H54 (cell line): ENCODE results near the gene EOMES.

Experiments used
- DNase-seq: peaks from one replicate; pipeline ENCODE4 v3.0.0; 2011; ENCODE audit warnings: low spot score, mixed read lengths; ENCODE audit not compliant: insufficient read length
- FAIRE-seq: peaks from 3 replicates; lab custom pipeline; 2011; peaks lifted over from hg19 to GRCh38; lab: Jason Lieb, UNC
- POLR2A ChIP-seq: IDR thresholded peaks from 2 replicates; pipeline ENCODE4 v1.6.1; 2011; ENCODE audit warnings: low read depth, mild to moderate bottlenecking, low read length

The EOMES gene

DNA sequence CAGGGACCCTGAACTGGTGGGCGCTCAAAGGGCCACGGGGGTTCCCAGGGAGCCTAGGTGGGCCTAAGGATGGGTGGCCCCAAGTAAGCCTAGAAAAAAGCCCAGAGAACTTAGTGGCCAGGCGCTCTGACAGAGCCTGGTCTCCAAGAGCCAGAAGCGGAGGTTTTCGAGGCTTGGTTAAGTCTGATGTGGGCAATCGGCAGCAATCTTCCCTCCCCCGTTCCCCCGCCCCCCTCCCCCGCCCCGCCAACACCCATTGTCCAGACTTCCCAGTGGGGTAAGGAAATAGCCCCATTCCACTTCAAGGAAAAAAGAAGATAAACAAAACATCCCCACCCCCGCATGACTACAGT lies 6.7 kb downstream of the EOMES start:
- DNase-seq, result no peak
- no peak for TF ChIP-seq POLR2A
- no peak for FAIRE-seq

DNA sequence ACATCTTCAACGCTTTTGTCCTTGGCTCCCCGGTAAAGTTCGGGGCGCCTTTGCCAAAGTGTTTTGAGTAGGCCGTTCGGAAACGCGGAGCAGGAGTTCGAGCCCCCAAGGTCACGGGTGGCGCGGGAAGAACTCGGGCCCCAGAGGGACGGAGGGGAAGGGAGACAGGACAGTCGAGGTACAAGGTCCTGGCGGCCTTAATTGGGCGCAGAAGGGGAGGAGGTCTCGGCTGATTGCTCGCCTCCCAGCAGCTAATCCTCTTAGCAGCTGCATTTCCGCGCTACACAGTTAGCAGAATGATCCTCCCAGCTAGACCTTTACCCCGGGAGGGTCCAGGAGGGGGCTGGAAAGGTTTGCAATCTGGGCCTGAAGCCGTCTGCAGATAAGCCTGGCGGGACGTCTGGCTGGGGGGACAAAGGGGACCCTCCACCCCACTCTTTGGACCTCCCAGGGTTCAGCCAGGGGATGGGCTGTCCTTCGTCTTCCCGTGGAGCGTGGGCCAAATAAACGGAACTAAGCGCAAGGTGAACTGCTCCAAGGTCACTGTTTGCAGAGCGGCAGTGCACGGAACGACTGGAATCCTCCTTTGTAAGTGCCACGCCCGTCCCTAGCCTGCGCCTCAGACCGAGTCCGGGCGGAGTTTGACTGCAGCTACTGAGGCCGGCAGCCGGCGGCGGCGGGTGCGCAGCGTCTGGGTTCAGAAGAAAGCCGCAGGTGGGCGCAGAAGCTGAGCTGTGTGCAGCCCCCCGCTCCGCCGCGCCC lies 7.2 kb downstream of the EOMES start:
- no peak for FAIRE-seq

DNA sequence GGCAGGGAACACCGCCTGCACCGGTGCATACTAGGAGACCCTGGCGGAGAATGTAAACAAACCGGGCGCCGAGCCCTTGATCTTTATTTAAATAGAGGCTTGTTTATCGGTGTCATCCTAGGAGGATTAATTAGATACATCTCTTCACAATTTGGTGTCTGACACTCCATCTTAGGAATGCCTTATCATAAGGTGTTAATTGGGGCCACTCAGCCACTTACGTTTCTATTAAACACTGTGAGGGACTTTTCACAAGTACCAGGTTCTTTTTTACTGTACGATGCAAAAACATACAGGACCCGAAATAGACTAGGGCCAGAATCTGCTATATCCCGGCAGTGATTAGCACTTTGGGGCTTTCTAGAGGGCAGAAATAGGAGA lies 8.0 kb downstream of the EOMES start:
- FAIRE-seq, result no peak

More for the DNA sequence above, 7.2 kb downstream of the EOMES start:
- TF ChIP-seq POLR2A, result no peak
- DNase-seq, result no peak

GRCh38 chr3:27713435-27714145 lies 8.5 kb downstream of the EOMES start:
- TF ChIP-seq POLR2A, result no peak
- DNase-seq (no peak), FAIRE-seq (no peak)

More for the DNA sequence above, 8.0 kb downstream of the EOMES start:
- no peak for DNase-seq
- no peak for TF ChIP-seq POLR2A

GRCh38 chr3:27713078-27713423 lies 9.1 kb downstream of the EOMES start:
- DNase-seq (no peak), FAIRE-seq (no peak)
- TF ChIP-seq POLR2A, result no peak

GRCh38 chr3:27712136-27713077 lies 9.7 kb downstream of the EOMES start:
- no peak for FAIRE-seq
- TF ChIP-seq POLR2A, result no peak
- DNase-seq, result peak; percentile 90

GRCh38 chr3:27708250-27708649 lies 13.9 kb downstream of the EOMES start:
- FAIRE-seq (no peak), DNase-seq (no peak)
- no peak for TF ChIP-seq POLR2A

- FAIRE-seq, result no peak
- no peak for DNase-seq
- TF ChIP-seq POLR2A, result no peak
Observed at GRCh38 chr3:27699067-27699466, 23.1 kb downstream of the EOMES start.

DNA sequence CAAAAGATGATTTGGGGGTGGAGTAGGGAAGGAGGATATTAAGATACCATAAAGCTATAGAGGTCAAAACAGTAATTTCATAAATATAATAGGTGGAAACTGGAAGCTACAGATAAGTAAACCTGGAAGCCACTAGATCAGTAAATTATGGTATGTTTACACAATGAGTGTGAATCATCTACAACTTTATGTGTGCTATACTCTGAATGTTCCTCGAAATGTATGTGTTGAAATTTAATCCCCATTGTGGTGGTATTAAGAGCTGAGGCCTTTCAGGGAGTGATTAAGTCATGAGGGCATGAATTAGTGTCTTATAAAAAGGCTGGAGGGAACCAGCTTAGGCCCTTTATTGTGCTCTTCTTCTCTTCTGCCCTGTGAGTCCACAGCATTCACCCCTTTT lies 25.2 kb downstream of the EOMES start:
- no peak for DNase-seq
- TF ChIP-seq POLR2A, result no peak
- FAIRE-seq, result peak; percentile 43

DNA sequence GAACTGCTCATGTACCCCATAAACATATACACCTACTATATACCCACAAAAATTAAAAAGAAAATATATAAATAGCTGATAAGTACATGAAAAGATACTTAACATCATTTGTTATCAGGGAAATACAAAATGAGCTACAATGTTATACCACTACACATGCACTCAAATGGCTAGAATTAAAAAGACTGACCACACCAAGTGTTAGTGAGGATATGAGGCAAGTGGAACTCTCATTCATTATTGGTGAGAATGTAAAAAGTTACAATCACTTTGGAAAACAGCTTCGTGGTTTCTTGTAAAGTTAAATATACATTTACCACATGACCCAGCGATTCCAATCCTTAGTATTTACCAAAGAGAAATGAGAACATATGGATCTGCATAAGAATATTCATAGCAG lies 26.5 kb downstream of the EOMES start:
- no peak for TF ChIP-seq POLR2A
- no peak for FAIRE-seq
- no peak for DNase-seq

DNA sequence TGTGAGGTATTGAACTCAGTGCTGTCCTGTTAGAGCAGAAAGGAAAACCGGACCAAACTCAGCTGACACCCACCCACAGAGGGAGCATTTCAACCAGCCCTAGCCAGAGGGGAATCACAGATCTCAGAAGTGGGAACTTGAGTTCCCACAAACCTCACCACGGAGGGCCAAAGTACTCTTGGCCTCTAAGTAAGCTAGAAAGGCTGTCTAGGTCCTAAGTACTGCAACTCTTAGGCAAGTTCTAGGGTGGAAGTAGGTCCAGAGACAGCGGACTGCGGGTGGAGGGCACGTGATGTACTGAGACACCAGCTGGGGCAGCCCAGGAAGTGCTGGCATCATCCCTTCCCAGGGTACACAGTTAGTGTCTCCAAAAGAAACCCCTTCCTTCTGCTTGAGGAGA lies 34.1 kb downstream of the EOMES start:
- DNase-seq (no peak), FAIRE-seq (no peak)
- TF ChIP-seq POLR2A, result no peak

- no peak for DNase-seq
- TF ChIP-seq POLR2A, result no peak
Observed at GRCh38 chr3:27686642-27687041, 35.5 kb downstream of the EOMES start.

GRCh38 chr3:27685474-27685873 lies 36.6 kb downstream of the EOMES start:
- no peak for FAIRE-seq
- DNase-seq, result no peak
- TF ChIP-seq POLR2A, result no peak

More at GRCh38 chr3:27686642-27687041, 35.5 kb downstream of the EOMES start:
- peak; percentile 58 for FAIRE-seq

- no peak for FAIRE-seq
- DNase-seq, result no peak
- TF ChIP-seq POLR2A, result no peak
Observed at GRCh38 chr3:27684302-27684701, 37.8 kb downstream of the EOMES start.

- DNase-seq (peak; percentile 35), FAIRE-seq (peak; percentile 62)
- no peak for TF ChIP-seq POLR2A
Observed at GRCh38 chr3:27681249-27681748, 40.8 kb downstream of the EOMES start.
